GM19193 (cell line): ENCODE results near the gene TCEA2.

Source experiments
- POLR2A ChIP-seq: IDR thresholded peaks from 4 replicates; pipeline ENCODE4 v1.6.1; 2011; ENCODE audit not compliant: insufficient read depth, insufficient read length; ENCODE audit errors: extremely low read depth

Gene TCEA2

GRCh38 chr20:64082126-64082731 is 19.2 kb downstream of the TCEA2 start:
- no peak for TF ChIP-seq POLR2A

GRCh38 chr20:64082820-64083377 is 19.9 kb downstream of the TCEA2 start:
- TF ChIP-seq POLR2A: no peak

GRCh38 chr20:64083378-64083803 is 20.4 kb downstream of the TCEA2 start:
- no peak for TF ChIP-seq POLR2A

DNA sequence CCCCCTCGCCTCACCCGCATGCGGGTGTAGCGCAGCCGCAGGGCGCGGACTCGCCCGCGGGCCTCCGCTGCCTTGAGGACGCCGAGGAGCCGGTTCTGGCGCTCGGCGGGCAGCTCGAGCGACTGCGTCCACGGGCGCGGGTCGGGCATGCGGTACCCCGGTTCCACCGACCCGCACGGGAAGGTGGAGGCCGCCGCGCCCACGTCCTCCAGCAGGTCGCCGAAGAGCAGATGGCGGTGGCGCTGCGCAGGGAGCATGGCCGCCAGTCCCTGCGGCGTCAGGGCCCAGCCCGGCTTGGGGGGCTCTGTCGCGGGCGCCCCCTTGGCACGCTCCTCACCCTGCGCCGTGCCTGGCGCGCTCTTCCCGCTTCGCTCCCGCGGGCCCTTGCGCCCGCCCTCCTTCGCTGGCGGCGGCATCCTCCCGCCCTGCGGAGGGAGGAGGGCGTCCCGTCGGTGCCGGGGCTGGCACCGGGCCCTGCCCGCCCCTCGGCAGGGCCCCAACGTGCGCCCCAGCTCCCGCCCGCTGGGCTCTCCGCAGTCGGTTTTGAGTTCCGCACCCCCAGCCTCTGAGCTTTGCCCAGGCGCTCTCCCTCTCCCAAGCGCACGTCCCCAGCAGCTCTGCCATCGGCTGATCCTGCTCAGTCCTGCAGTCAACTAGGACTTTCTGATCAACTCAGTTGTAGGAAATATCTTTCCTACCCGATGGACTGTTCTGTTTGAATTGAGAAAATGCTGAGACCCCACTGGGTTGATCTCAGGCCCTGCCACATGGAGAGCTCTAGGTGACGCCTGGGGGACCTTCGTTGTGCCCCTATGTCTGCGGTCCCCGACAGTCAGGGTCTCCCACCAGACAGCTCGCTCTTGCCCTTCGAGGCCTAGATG is 21.0 kb downstream of the TCEA2 start, which contains the start of gene LKAAEAR1:
TSS of gene LKAAEAR1 (minus strand) at position 595 of the 881 bp plus-strand sequence. CDS start at position 416, 179 bp downstream.
- no peak for TF ChIP-seq POLR2A

- TF ChIP-seq POLR2A: no peak
These were observed 21.7 kb downstream of the TCEA2 start for GRCh38 chr20:64084685-64085152.

DNA sequence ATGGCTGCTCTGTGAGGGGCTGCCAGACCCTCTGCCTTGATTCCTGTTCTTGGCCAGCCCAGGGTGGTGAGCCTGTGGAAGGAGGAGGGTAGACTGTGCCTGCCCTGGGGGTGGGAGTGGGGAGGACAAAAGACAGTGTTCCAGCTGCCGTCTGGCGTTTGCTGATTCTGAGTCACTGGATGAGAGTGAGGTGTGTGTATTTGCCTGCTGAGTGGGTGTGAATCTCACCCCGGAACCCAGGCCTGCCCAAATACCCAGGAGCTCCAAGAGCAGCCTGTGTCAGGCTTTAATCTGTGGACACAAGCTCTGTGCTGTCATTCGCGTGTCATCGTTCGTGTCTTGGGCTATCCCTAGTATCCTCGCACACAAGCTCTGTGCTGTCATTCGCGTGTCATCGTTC is 23.8 kb downstream of the TCEA2 start:
- TF ChIP-seq POLR2A: no peak

DNA sequence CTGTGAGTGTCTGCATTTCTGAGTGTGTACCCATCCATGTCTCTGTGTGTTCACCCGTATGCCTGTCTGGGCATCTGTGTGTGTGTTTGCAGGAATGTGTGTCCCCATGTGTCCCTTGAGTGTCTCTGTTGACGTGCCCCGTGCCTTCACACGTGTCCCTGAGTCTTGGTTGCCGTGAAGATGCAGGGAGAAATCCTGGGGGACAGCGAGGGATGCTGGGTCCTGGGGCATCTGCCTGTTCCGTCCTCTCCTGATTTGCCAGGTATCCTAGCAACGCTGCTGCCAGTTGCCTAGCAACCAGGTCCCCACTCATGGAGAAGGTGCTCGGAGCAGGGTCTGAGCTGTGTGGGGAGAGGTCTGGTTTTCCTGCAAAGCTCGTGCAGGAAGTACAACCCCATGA is 27.2 kb downstream of the TCEA2 start:
- no peak for TF ChIP-seq POLR2A

DNA sequence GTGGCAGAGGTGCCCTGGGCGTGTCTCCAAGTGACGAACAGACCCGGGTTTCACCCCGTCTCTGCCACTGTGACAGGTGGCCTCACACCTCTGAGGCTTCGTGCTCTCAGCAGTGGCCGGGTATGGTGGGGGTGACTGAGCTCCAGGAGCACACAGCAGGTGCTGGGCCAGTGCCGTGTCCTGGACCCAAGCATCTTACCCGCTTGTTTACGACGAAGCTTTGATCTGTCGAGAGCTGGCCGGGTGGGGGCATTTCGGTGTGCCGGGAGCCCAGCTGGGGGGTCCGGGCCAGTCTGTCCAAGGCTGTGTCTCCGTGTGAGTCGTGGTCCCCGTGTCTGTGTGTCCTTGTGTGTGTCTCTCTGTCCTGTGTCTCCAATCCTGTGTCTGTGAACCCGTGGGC is 28.3 kb downstream of the TCEA2 start:
- TF ChIP-seq POLR2A: no peak

DNA sequence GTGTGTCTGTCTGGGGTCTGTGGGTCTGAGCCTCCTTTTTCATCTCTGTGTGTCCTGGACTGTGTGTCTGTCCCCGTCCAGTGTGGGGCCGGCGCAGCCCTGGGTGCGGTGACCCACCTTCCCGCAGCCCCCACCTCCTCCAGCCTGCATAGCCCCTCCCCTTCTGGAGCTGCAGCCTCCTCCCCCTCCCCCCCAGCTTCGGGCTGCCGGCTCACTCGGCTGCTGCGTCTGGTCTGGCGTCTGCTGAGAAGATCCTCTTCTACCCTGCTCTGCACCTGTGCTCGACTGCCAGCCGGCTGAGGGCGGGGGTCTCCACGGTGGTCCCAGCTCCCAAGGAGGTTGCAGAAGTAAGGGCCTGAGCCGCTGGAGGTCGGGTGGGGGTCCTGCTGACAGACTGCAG is 28.8 kb downstream of the TCEA2 start:
- TF ChIP-seq POLR2A: no peak

- no peak for TF ChIP-seq POLR2A
These were observed 29.4 kb downstream of the TCEA2 start for GRCh38 chr20:64092258-64093012.

DNA sequence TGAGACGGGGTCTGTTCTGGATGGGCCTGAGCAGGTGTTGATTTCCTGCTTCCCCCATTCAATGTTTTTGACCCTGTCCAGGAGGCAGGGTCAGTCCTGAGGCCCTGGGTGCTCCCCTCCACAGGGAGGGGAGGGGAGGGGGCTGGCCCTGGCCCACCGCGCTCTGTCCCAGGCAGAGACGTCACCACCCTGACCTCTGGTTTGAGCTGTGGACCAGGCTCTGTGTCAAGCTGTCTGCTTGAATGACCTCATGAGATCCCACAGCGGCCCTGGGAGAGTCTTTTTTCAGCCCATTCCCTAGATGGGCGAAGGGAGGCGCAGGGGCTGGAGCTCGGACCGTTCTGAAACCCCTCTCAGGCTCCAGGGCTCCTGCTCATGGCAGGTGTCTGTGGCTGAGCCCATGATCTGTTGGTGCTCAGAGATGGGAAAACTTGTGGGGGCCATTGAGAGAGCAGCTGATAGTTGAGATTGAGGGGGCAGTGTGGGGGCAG is 30.1 kb downstream of the TCEA2 start:
- no peak for TF ChIP-seq POLR2A

GRCh38 chr20:64095455-64095854 is 32.5 kb downstream of the TCEA2 start:
- no peak for TF ChIP-seq POLR2A

- no peak for TF ChIP-seq POLR2A
These were observed 32.9 kb downstream of the TCEA2 start for GRCh38 chr20:64095927-64096326.

- TF ChIP-seq POLR2A: no peak
These were observed 33.5 kb downstream of the TCEA2 start for GRCh38 chr20:64096535-64096934.
